ENCODE data around the gene SCRG1.
A peak's percentile ranks its signal among the peaks of the same experiment; 100 is the strongest.

SCRG1 gene

GRCh38 chr4:173405840-173406606, 7.1 kb upstream of the SCRG1 start:
- no peak for TF ChIP-seq POLR2AphosphoS5 (IDR thresholded peaks at IDR 0.05; ENCODE audit: low read depth, low read length)
- no peak for TF ChIP-seq TAF1 (IDR thresholded peaks at IDR 0.05; ENCODE audit: borderline replicate concordance, low read depth, low read length)
- no peak for TF ChIP-seq POLR2A (IDR thresholded peaks at IDR 0.05; ENCODE audit: low read depth, low read length)
- FAIRE-seq (peak; percentile 88), DNase-seq (ENCODE audit: insufficient read length) (no peak)

- TF ChIP-seq POLR2A (IDR thresholded peaks at IDR 0.05; ENCODE audit: low read depth, low read length) (no peak), TAF1 (IDR thresholded peaks at IDR 0.05; ENCODE audit: borderline replicate concordance, low read depth, low read length) (no peak), POLR2AphosphoS5 (IDR thresholded peaks at IDR 0.05; ENCODE audit: low read depth, low read length) (no peak)
- DNase-seq (ENCODE audit: insufficient read length) (no peak), FAIRE-seq (no peak)
Measured at GRCh38 chr4:173404296-173404865, 5.5 kb upstream of the SCRG1 start.

GRCh38 chr4:173403051-173403450, 4.1 kb upstream of the SCRG1 start:
- no peak for DNase-seq (ENCODE audit: insufficient read length)
- no peak for TF ChIP-seq POLR2A (IDR thresholded peaks at IDR 0.05; ENCODE audit: low read depth, low read length)
- no peak for TF ChIP-seq TAF1 (IDR thresholded peaks at IDR 0.05; ENCODE audit: borderline replicate concordance, low read depth, low read length)
- TF ChIP-seq POLR2AphosphoS5 (IDR thresholded peaks at IDR 0.05; ENCODE audit: low read depth, low read length): no peak
- FAIRE-seq: no peak

- DNase-seq (ENCODE audit: insufficient read length) (no peak), FAIRE-seq (no peak)
- TF ChIP-seq POLR2A (IDR thresholded peaks at IDR 0.05; ENCODE audit: low read depth, low read length): no peak
- TF ChIP-seq POLR2AphosphoS5 (IDR thresholded peaks at IDR 0.05; ENCODE audit: low read depth, low read length): no peak
- TF ChIP-seq TAF1 (IDR thresholded peaks at IDR 0.05; ENCODE audit: borderline replicate concordance, low read depth, low read length): no peak
Measured at GRCh38 chr4:173401063-173401462, 2.1 kb upstream of the SCRG1 start.

- TF ChIP-seq POLR2A (IDR thresholded peaks at IDR 0.05; ENCODE audit: low read depth, low read length) (no peak), POLR2AphosphoS5 (IDR thresholded peaks at IDR 0.05; ENCODE audit: low read depth, low read length) (no peak), TAF1 (IDR thresholded peaks at IDR 0.05; ENCODE audit: borderline replicate concordance, low read depth, low read length) (no peak)
- FAIRE-seq (no peak), DNase-seq (ENCODE audit: insufficient read length) (no peak)
Measured at GRCh38 chr4:173398220-173398619, 696 bp downstream of the SCRG1 start.

- DNase-seq (ENCODE audit: insufficient read length) (no peak), FAIRE-seq (no peak)
- TF ChIP-seq POLR2A (IDR thresholded peaks at IDR 0.05; ENCODE audit: low read depth, low read length) (no peak), POLR2AphosphoS5 (IDR thresholded peaks at IDR 0.05; ENCODE audit: low read depth, low read length) (no peak), TAF1 (IDR thresholded peaks at IDR 0.05; ENCODE audit: borderline replicate concordance, low read depth, low read length) (no peak)
Measured at GRCh38 chr4:173397604-173398003, 1.3 kb downstream of the SCRG1 start.

- FAIRE-seq (no peak), DNase-seq (ENCODE audit: insufficient read length) (no peak)
- TF ChIP-seq POLR2AphosphoS5 (IDR thresholded peaks at IDR 0.05; ENCODE audit: low read depth, low read length) (no peak), TAF1 (IDR thresholded peaks at IDR 0.05; ENCODE audit: borderline replicate concordance, low read depth, low read length) (no peak), POLR2A (IDR thresholded peaks at IDR 0.05; ENCODE audit: low read depth, low read length) (no peak)
Measured at GRCh38 chr4:173391701-173392100, 7.2 kb downstream of the SCRG1 start.

- no peak for FAIRE-seq
- no peak for TF ChIP-seq TAF1 (IDR thresholded peaks at IDR 0.05; ENCODE audit: borderline replicate concordance, low read depth, low read length)
- no peak for TF ChIP-seq POLR2AphosphoS5 (IDR thresholded peaks at IDR 0.05; ENCODE audit: low read depth, low read length)
- no peak for TF ChIP-seq POLR2A (IDR thresholded peaks at IDR 0.05; ENCODE audit: low read depth, low read length)
- no peak for DNase-seq (ENCODE audit: insufficient read length)
Measured at GRCh38 chr4:173386751-173387150, 12.2 kb downstream of the SCRG1 start.

GRCh38 chr4:173382349-173382748, 16.6 kb downstream of the SCRG1 start:
- no peak for DNase-seq (ENCODE audit: insufficient read length)
- TF ChIP-seq POLR2A (IDR thresholded peaks at IDR 0.05; ENCODE audit: low read depth, low read length): no peak
- no peak for TF ChIP-seq POLR2AphosphoS5 (IDR thresholded peaks at IDR 0.05; ENCODE audit: low read depth, low read length)
- no peak for TF ChIP-seq TAF1 (IDR thresholded peaks at IDR 0.05; ENCODE audit: borderline replicate concordance, low read depth, low read length)
- no peak for FAIRE-seq

- FAIRE-seq: no peak
- DNase-seq (ENCODE audit: insufficient read length): no peak
- TF ChIP-seq POLR2AphosphoS5 (IDR thresholded peaks at IDR 0.05; ENCODE audit: low read depth, low read length): no peak
- TF ChIP-seq POLR2A (IDR thresholded peaks at IDR 0.05; ENCODE audit: low read depth, low read length): no peak
- no peak for TF ChIP-seq TAF1 (IDR thresholded peaks at IDR 0.05; ENCODE audit: borderline replicate concordance, low read depth, low read length)
Measured at GRCh38 chr4:173381610-173382009, 17.3 kb downstream of the SCRG1 start.

GRCh38 chr4:173380987-173381386, 17.9 kb downstream of the SCRG1 start:
- no peak for TF ChIP-seq POLR2A (IDR thresholded peaks at IDR 0.05; ENCODE audit: low read depth, low read length)
- no peak for TF ChIP-seq TAF1 (IDR thresholded peaks at IDR 0.05; ENCODE audit: borderline replicate concordance, low read depth, low read length)
- no peak for TF ChIP-seq POLR2AphosphoS5 (IDR thresholded peaks at IDR 0.05; ENCODE audit: low read depth, low read length)
- FAIRE-seq: peak; percentile 44

GRCh38 chr4:173379929-173380328, 19.0 kb downstream of the SCRG1 start:
- peak; percentile 57 for FAIRE-seq
- no peak for DNase-seq (ENCODE audit: insufficient read length)
- TF ChIP-seq POLR2AphosphoS5 (IDR thresholded peaks at IDR 0.05; ENCODE audit: low read depth, low read length): no peak
- TF ChIP-seq POLR2A (IDR thresholded peaks at IDR 0.05; ENCODE audit: low read depth, low read length): no peak
- no peak for TF ChIP-seq TAF1 (IDR thresholded peaks at IDR 0.05; ENCODE audit: borderline replicate concordance, low read depth, low read length)

More at GRCh38 chr4:173380987-173381386, 17.9 kb downstream of the SCRG1 start:
- DNase-seq (ENCODE audit: insufficient read length): no peak
